ELR (cell line): ENCODE results near the gene TRIM37.

ENCODE experiments used
- DNase-seq: peaks from one replicate; pipeline ENCODE4 v3.0.0-alpha.2; 2015; ENCODE audit warnings: low read depth

The TRIM37 gene

DNA sequence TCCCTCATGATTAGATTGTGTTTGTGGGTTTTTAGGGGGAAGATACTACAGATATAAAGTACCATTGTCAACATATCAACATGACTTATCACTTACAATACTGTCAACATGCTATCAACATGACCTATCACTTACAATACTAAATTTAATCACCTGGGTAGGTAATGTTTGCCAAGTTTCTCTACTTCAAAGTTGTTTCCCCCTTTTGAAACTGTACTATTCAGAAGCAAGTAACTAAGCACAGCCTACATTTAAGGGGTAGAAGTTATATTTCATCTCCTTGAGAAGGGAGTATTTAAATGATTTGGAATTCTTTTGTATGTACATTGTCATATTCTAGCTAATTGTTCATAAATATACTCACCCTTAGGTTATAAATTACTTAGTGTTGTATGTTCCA lies 68.7 kb downstream of the TRIM37 start:
- no peak for DNase-seq

DNA sequence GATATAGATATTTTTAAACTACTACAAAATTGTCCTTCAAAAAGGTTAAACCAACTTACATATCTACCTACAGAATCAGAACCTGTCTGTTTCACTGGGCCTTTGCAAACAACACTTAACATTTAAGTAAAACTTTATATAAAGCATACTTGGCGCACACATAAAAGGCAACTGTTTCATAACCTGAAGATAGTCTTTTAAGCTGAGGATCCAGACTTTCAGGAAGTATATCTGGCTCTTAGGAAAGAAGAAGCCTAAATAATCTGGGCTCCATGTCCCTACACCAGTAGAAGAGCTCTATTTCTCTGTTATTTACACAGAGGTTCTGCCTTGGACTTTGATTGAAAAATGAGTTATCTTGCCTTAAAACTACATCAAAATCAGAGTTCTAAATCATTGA lies 75.9 kb downstream of the TRIM37 start:
- no peak for DNase-seq

DNA sequence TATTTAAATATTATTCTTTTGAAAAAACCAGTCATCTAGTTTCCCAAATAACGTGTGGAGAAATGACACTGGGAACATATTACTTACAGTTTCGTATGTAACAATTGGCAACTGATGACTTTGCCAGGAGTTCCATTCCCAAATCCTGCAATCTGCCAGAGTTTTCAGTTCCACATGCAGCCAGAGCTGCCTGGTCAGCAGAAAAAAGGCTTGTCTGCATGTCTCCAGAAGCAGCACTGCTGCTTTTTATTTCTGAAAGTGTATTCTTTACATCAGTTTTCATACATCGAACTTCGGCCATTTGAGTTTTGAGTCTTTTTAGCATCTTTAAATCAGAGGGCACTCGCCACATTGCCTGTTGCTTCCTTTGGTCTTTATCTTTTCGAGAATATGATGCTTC lies 78.4 kb downstream of the TRIM37 start:
- DNase-seq = no peak

DNA sequence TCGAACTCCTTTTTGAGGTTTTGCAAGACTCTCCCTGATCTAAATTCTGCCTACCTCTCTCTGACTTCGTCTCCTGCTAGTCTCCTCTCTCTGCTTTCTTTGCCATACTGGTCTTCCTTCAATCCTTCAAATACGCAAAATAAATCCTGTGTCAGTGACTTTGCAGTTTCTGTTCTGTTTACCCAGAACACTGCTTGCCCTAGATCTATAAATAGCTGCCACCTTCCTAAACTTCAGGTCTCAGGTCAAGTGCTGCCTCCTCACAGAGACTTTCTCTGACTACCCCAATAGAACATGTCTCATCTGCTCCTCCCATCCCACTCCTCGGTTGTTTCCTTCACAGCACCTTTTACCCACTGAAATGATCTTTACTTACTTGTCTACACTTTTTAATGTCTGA lies 78.9 kb downstream of the TRIM37 start:
- no peak for DNase-seq

DNA sequence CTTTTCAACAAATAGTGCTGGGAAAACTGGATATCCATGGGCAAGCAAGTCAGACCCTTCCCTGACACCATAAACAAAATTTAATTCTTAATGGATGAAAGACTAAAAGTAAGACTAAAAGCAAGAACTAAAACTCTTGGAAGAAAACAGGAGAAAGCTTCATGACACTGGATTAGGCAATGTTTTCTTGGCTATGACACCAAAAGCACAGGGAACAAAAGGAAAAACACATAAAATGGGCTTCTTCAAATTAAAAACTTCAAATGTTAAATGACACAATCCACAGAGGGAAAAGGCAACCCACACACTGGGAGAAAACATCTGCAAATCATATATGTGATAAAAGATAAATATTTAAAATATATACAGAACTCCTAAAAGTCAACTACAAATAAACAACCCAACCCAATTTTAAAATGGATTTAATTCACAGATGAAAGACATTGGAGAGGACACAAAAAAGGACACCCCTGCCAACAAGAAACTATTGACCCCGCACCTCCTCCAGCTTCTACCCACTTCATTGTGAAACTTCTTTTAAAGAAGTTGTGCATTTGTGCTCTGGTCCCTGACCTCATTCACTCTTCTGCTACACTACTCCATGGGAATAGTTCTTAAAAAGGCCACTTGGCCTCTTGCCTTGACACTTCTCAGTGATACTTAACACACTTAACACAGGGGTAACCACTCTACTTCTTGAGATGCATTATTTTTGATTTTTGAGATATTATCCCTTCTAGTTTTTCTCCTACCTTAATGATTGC lies 80.3 kb downstream of the TRIM37 start:
- no peak for DNase-seq

DNA sequence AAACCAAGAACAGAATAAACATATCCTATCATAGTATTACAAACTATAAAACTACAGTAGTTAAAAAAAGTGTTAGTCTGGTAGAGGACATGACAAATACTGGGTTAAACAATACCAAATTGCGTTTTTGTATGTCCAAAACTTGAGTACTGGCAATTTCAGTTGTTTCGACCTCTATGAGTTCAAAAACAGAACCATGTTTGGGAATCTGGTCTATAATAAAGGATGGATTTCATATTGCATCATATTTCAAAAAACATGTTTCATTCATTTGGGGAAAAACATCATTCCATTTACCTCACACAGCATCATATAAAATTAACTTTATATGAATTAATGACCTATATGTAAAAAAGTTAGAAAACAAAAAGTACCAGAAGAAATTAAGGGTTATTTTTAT lies 81.8 kb downstream of the TRIM37 start:
- DNase-seq = no peak

DNA sequence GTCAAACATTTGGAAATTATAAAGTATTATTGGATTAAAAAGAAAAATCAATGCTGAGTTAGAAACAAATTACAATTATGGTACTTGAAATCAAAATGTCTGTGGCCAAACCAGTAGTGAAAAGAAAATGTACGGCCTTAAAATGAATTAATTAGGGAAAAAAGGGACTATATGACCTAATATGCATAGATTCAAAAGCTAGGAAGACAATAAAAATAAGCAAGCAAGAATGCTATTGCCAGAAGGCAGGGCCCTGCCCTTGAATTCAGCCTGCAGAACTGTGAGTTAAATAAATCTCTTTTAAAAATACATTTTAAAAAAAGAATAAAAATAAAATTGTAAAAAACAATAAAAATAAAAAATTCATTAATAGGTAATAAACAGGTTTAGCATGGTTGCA lies 88.7 kb downstream of the TRIM37 start:
- DNase-seq = no peak

DNA sequence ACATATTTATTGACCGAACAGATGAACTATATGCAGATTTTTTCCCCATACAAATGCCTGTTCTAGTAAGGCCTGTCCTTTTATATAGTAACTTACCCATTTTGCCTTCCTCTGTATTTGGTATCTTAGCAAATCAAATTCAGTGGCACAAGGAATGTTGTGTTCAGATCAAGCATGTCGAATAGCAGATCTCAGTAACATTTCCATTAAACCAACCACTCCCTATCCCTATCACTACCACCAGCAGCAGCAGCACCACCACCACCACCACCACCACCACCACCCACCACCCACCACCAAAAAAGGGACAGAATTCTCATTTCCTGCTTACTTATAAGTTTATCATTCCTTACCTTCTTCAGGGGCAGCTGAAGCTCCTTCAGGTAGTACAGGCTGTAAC lies 94.7 kb downstream of the TRIM37 start:
- DNase-seq = no peak

DNA sequence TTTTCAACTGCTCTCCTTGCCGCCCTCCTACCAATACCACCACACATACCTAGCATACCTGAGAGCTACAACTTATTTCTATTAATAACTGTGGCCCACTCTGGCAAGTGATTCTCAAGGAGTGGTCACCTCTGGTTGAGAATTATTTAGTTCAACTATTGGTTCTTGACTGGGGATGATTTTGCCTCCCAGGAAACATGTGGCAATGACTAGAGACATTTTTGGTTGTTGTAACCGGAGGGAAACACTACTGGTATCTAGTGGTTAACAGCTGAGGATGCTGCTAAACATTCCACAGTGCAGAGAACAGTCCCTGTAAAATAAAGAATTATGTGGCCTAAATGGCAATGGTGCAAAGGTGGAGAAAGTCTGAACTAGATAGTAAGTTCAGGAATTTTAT lies 96.7 kb downstream of the TRIM37 start:
- no peak for DNase-seq

DNA sequence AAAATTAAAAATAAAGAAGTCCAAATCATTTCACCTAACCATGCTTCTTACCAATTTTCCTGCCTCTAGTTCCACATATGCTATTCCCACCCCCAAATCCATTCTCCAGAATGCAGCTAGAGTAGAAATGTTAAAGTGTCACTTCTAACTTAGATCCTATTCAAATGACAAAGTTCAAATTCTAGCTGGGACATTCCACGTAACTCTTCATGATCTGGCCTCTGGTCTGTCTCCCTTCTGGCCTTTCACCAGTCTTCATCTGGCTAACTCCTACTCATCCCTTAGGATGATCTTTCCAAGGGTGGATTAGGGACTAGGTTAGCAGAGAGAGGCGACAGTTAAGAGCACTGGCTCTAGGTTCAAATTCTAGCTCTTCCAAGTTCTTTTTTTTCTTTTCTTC lies 97.9 kb downstream of the TRIM37 start:
- no peak for DNase-seq

DNA sequence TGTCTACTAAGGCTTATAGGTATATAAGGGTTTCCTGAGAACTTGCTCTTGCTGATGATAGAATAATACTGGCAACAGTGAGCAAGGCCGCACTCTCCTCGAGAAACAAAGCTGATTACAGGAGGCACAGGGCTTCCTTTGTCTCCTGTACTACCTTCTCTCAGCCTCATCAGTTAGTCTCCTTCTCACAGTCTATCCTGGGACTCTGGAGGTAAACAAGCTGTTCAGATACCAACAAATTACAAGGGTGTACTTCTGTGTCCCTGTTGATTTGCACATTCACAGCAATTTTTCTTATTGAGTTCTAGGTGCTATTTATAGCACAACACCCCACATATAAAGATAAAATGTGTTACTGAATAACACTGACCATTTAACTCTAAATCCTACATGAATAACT lies 98.7 kb downstream of the TRIM37 start:
- DNase-seq = no peak

DNA sequence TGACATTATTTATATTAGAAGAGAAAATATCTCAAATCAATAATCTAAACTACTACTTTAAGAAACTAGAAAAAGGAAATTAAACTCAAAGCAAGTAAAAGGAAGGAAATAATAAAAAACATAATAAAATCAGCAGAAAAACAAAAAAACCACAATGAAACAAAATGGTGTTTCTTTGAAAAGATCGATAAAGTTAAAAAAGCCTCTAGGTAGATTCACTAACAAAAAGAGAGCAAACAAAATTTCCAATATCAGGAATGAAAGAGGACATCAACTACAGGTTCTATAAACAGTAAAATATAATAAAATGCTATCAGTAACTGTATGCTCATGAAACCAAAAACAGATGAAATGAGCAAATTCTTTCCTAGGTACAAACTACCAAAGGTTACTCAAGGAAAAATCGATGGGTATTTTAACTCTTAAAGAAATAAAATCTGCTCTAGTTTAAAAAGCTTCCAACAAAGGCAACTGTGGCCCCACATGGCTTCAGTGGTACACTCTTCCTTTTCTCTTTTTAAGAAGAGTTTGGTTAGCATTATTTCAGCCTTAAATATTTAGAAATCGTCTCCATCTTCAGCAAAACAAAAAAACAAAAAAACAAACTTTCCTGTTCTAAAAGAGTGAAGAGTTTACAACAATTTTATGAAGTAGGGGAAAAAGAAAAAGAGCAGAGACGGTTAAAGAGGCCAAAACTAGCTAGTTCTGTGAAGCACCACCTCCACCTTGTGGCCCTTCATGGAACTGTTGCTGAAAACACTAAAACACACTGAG lies 102.2 kb downstream of the TRIM37 start:
- peak; percentile 74 for DNase-seq

DNA sequence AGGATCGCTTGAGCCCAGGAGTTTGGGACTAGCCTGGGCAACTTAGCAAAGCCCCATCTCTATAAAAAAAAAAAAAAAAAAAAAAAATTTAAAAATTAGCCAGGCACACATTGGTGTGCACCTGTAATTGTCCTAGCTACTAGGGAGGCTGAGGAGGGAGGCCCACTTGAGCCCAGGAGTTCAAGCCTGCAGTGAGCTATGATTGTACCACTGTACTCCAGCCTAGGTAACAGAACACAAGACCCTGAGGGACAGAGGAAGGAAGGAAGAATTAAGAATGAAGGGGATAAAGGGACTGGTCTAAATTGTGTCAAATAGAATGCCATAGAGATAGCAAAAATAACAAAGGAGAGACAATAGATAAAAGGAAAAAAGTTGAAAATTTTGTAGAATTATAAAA lies 102.8 kb downstream of the TRIM37 start:
- DNase-seq = no peak

DNA sequence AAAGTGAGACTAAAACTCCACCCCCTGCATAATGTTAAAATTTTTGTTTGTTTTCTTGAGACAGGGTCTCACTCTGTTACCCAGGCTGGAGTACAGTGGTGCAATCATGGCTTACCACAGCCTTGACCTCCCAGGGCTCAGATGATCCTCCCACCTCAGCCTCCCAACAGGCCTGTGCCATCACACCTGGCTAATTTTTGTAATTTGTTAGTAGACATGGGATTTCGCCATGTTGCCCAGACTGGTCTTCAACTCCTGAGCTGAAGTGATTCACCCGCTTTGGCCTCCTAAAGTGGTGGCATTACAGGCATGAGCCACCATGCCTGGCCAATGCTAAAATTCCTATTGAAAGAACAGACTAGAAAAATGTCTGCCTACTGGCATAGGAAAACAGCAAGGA lies 103.8 kb downstream of the TRIM37 start:
- peak; percentile 45 for DNase-seq

DNA sequence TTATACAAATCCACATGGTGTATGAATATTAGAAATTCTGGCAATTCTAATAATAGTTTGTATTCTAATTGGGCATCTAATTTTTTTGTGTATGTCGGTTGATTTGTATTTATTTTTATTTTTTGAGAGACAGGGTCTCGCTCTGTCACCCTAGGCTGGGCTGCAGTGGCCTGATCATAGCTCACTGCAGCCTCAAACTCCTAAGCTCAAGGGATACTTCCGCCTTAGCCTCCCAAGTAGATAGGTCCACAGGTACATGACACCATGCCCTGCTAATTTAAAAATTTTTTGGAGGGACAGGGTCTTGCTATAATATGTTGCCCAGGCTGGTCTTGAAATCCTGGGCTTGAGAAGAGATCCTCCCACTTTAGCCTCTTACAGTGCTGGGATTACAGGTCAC lies 104.6 kb downstream of the TRIM37 start:
- DNase-seq = no peak

DNA sequence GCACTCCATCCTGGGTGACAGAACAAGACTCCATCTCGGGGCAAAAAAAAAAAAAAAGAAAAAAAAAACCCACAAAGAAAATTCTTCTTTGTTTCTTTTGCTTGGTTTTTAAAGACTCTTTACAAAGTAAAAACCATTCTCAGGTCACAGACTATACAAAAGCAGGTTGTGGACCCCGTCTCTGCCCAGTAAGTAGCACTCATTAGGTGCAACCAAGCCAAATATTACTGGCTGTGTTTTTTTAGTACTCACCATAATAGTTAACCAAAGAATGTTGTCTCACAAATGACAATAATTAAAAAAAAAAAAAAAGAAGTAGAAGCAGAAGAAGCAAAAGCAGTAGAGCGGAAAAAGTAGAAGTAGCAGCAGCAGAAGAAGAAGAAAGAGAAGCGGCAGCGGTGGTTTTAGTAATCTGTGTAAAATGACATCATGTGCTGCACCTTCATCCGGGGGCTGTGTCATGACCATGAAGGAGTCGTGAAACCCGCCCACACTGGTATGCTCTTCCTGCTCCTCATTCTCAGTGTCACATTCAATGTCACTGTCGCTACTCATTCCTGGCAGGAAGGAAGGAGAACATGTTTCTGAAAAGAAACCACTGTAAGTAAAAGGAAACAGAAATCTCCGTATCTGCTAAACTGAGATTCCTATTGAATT lies 105.4 kb downstream of the TRIM37 start:
- peak; percentile 85 for DNase-seq

DNA sequence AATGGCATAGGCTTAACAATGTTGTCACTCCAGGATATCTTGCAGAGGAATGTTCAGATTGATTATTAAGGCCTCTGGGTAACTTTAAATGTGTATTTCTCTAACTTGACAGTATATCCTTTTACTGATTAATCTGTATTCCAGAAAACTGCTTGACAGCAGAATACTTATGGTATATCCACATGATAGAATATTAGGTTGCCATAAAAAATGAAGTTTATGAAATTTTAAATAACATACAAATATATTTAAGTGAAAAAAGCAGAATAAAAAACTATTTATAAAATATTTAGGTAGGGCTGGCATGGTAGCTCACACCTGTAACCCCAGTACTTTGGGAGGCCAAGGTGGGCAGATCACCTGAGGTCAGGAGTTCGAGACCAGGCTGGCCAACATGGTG lies 106.7 kb downstream of the TRIM37 start:
- DNase-seq = no peak

DNA sequence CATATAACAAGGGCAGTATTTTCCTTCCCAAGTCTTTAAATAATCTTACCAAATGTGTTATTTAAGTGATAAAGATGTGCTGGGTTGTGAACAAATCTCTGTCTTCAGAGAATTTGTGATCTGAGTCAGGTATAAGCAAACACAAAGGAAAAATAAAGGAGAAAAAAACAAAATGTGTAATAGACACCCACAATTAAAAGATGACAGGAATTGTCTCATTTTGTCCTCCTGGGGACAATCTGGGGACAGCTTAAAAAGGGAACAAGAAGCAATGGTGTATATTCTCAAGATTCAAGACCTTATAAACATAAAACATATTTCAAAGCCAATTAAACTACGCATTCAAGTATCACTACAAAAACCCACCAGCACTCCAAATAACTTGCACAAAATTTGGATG lies 107.2 kb downstream of the TRIM37 start:
- DNase-seq = no peak

DNA sequence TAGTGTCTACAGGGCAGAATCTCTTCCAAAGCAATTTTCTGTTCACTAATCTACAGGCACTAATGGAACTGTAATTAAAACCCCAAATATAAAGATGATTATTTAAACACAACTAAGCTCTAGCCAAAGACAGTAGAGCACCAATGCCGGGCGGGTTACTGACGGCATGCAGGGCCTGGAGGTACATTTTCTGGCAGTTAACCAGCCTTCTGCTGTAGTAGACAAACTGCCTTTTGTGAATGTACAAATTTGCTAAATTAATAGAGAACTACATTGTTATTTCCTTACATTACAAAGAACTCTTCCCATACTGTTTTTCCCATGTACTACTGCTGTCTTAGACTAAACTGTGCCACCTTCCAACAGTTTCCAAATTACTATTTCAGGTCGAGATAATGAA lies 107.8 kb downstream of the TRIM37 start:
- DNase-seq = no peak

DNA sequence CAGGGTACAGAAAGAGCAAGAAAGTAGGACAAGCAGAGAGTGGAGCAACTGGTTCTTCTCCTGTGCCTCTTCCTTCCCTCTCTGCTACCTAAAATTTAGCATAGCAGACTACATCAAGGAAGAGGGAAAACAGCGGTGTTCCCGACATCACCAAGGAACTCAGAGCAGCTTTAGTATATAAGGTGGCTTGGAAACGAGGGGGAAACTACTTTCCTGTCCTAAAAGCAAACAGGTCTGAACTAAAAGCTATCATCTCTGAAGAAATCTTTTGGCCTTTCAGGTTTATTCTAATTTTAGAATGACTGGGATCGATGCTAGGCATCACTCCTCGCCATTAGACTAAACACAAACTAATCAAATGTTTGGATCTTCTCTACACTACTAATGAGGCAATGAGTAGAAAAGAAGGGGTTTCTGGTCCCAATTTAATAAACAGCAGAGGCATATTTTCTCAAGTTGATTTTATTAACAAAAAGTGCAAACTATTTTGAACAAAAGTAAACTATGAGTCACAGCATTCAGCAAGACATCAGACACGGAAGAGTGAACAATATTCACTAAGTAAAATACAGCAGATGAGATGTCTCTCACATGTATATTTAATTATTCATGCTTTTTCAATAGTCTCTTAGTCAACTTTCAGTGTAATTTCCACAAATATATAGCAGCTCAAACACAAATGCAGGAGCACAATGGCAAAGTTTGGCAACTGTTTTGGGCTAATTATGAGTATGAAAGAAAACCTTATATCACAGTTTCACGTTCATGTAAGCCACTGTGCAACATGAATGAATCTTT lies 108.7 kb downstream of the TRIM37 start:
- peak; percentile 21 for DNase-seq

DNA sequence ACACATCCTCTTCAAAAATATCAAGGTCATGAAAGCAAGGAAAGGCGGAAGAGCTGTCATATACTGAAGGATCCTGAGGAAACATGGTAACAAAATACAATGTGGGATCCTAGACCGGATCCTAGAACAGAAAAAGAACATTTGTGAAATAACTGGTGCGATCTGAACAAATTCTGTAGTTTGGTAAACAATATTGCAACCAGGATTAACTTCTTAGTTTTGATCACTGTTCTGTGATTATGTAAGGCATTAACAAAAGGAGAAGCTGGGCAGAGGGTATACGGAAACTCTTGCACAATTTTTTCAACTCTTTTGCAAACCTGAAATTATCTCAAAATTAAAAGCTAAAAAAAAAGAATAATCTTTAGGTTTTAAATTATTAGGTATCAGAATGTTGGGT lies 109.7 kb downstream of the TRIM37 start:
- DNase-seq = no peak

DNA sequence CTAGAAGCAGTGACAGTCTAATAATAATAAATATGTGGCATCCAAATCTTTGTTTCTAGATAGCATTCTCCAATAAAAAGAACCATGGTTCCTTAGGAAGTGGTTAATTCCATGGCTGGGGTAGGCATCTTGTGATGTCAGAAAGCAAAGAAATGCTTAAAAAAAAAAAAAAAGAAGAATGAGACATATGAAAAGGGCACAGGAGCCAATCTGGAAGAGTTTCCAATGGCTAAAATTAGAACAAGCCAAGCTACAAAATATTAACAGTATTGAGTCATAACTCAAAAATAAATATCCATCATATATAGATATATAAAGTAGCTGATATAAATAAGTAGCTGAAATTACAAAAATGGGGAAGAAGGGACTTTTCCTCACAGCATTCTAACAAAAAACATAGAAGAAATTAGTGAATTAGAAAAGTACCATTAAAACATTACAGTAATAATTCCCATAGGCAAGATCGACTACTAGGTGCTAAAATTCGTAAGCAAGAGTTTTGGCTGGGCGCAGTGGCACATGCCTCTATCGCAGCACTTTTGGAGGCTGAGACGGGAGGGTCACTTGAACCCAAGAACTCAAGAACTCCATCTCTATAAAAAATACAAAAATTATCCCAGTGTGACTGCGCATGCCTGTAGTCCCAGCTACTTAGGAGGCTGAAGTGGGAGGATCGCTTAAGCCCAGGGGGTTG lies 111.3 kb downstream of the TRIM37 start:
- DNase-seq = peak; percentile 8
